NCI-H345 (cell line): ENCODE measurements around the gene PSMA6.
"Not testable (repeated sequence)": the region's sequence is repeated elsewhere in the genome, so short reads cannot be mapped to it uniquely, and the experiment has no call there.

ENCODE experiments used
- DNase-seq: peaks from one replicate; lab custom pipeline; 2025; lab: John Stamatoyannopoulos, UW

Gene PSMA6

GRCh38 chr14:35285168-35286002 is 6.8 kb upstream of the PSMA6 start:
- DNase-seq = no peak

- no peak for DNase-seq
These were observed 6.1 kb upstream of the PSMA6 start for GRCh38 chr14:35286003-35286600.

- no peak for DNase-seq
These were observed 5.5 kb upstream of the PSMA6 start for GRCh38 chr14:35286707-35287106.

GRCh38 chr14:35287431-35288013 is 4.7 kb upstream of the PSMA6 start:
- no peak for DNase-seq

- DNase-seq = no peak
These were observed 2.6 kb upstream of the PSMA6 start for GRCh38 chr14:35289623-35290022.

GRCh38 chr14:35292770-35293561 is 784 bp downstream of the PSMA6 start:
- DNase-seq = no peak

- no peak for DNase-seq
These were observed 3.6 kb downstream of the PSMA6 start for GRCh38 chr14:35295845-35296161.

- DNase-seq = no peak
These were observed 4.4 kb downstream of the PSMA6 start for GRCh38 chr14:35296545-35296944.

GRCh38 chr14:35297706-35298105 is 5.5 kb downstream of the PSMA6 start:
- DNase-seq = no peak

GRCh38 chr14:35298351-35298750 is 6.2 kb downstream of the PSMA6 start:
- no peak for DNase-seq

- no peak for DNase-seq
These were observed 7.5 kb downstream of the PSMA6 start for GRCh38 chr14:35299708-35300107.

- no peak for DNase-seq
These were observed 8.0 kb downstream of the PSMA6 start for GRCh38 chr14:35300228-35300627.

GRCh38 chr14:35301334-35301733 is 9.2 kb downstream of the PSMA6 start:
- DNase-seq = not testable (repeated sequence)

- no peak for DNase-seq
These were observed 9.8 kb downstream of the PSMA6 start for GRCh38 chr14:35301735-35302528.

- DNase-seq = no peak
These were observed 11.2 kb downstream of the PSMA6 start for GRCh38 chr14:35303149-35303935.

GRCh38 chr14:35304812-35305462 is 12.8 kb downstream of the PSMA6 start:
- DNase-seq = no peak

GRCh38 chr14:35305633-35306032 is 13.5 kb downstream of the PSMA6 start:
- DNase-seq = no peak

- no peak for DNase-seq
These were observed 13.9 kb downstream of the PSMA6 start for GRCh38 chr14:35306114-35306513.

GRCh38 chr14:35317820-35318219 is 25.6 kb downstream of the PSMA6 start:
- DNase-seq = no peak

- no peak for DNase-seq
These were observed 27.3 kb downstream of the PSMA6 start for GRCh38 chr14:35319509-35319908.
